Kidney (tissue), 14 donors: ENCODE data around the gene GYS1. TPM values are rescaled to one million over a fixed set of nuclear protein-coding genes. Genes with fewer than 3 reads are reported as not detected.
"Not testable (repeated sequence)": the region's sequence is repeated elsewhere in the genome, so short reads cannot be mapped to it uniquely, and the experiment has no call there.

ENCODE experiments used
- DNase-seq, 5 donors: peaks; one replicate each; pipeline ENCODE4 v3.0.0-alpha.2; 2013 to 2020
- FAIRE-seq: peaks from 2 replicates; lab custom pipeline; 2012; peaks lifted over from hg19 to GRCh38; lab: Jason Lieb, UNC
- H3K27ac ChIP-seq, 2 donors: one replicate each; pipeline ENCODE4 v1.7.0; 2013; ENCODE audit warnings: low read depth in 2 of 2, low read length in 2 of 2, inconsistent platforms in 1 of 2
- H3K27me3 ChIP-seq: one replicate; pipeline ENCODE4 v1.7.1; 2013; ENCODE audit warnings: low read length, inconsistent platforms; ENCODE audit not compliant: control insufficient read depth, insufficient read depth
- H3K36me3 ChIP-seq, 3 donors: one replicate each; pipeline versions ENCODE4 v1.7.0 to v1.7.1; 2013; ENCODE audit warnings: low read length in 3 of 3, control low read depth in 1 of 3, inconsistent platforms in 1 of 3; ENCODE audit not compliant: insufficient read depth in 3 of 3, control insufficient read depth in 2 of 3
- H3K4me1 ChIP-seq, 3 donors: one replicate each; pipeline versions ENCODE4 v1.7.0 to v1.7.1; 2013; ENCODE audit warnings: low read length in 3 of 3, inconsistent platforms in 1 of 3, low read depth in 1 of 3; ENCODE audit not compliant: control insufficient read depth in 2 of 3, insufficient read depth in 2 of 3
- H3K4me3 ChIP-seq, 3 donors: one replicate each; pipeline versions ENCODE4 v1.7.0 to v1.8.1; 2013; ENCODE audit warnings: low read length in 3 of 3, control low read depth in 1 of 3, inconsistent platforms in 1 of 3
- H3K9ac ChIP-seq, 3 donors: one replicate each; pipeline versions ENCODE4 v1.7.0 to v1.7.1; 2013; ENCODE audit warnings: low read length in 3 of 3, control low read depth in 1 of 3, inconsistent platforms in 1 of 3
- H3K9me3 ChIP-seq, 3 donors: one replicate each; pipeline versions ENCODE4 v1.7.0 to v1.7.1; 2013; ENCODE audit warnings: low read length in 3 of 3, control low read depth in 1 of 3, inconsistent platforms in 1 of 3; ENCODE audit not compliant: control insufficient read depth in 2 of 3, insufficient read depth in 1 of 3
- CTCF ChIP-seq: IDR thresholded peaks from 3 replicates; pipeline ENCODE4 v1.5.1; 2012; ENCODE audit warnings: mild to moderate bottlenecking, moderate library complexity, borderline replicate concordance; ENCODE audit not compliant: insufficient read depth; ENCODE audit errors: extremely low read depth
- intact Hi-C: fragments of 100-400 bp; cut with DNase I; formaldehyde crosslinking; loops from one replicate; pipeline ENCODE4 v1.11.1; 2022
- microRNA-seq: library from miRNA; unstranded; fragments of <30 nt; microRNA quantifications from one replicate; pipeline ENCODE4 v1.2.0, GENCODE V29; 2020
- polyA plus RNA-seq: library from polyadenylated mRNA; stranded (reverse); fragments of 350-450 nt; fragmentation: Illumina TruSeq; extraction: RNeasy Lipid Tissue Mini Kit (QIAGEN cat#74804); gene quantifications from one replicate; pipeline ENCODE4 v1.2.3, GENCODE V29; 2014; ENCODE audit warnings: low read depth, low replicate concordance; ENCODE audit not compliant: insufficient read depth
- total RNA-seq: library from RNA; stranded (reverse); fragmentation: NEBNext Ultra II Directional; extraction: Animal tissue kit (Norgen Biotek cat#: 25700); gene quantifications from one replicate; pipeline ENCODE4 v1.2.1, GENCODE V29; 2021
- donor health status: control.
- donor health status: control.
- donor health status: control.
- donor health status: control.
- donor health status: control.
- donor health status: DM: yes; HTN: yes; CAD: no.
- donor health status: Normal renal cell carcinoma (clear cell type).

GYS1 gene
- total and polyA plus RNA-seq, 2 donors from 2014 or later: 23.9 to 41.5 TPM

GRCh38 chr19:48921721-48922500 lies 71.2 kb downstream of the GYS1 start:
- no peak for TF ChIP-seq CTCF
- peaks cover 0 to 13% (median 12%) of the 10 kb centered on the region in 3 donors for H3K36me3 ChIP-seq
- H3K27me3 ChIP-seq: no peaks in the 10 kb centered on the region
- no peak overlapping the region for H3K4me3 ChIP-seq
- no peak for FAIRE-seq
- H3K27ac ChIP-seq: no peak overlapping the region
- DNase-seq: peak in 1 of 5 donors; percentile 59
- H3K9me3 ChIP-seq: no peaks in the 10 kb centered on the region
- no peak overlapping the region for H3K9ac ChIP-seq
- intact Hi-C loops: no loop called here
- H3K4me1 ChIP-seq: no peaks in the 10 kb centered on the region

- TF ChIP-seq CTCF: no peak
- Histone ChIP-seq H3K4me3 (no peak overlapping the region), H3K27ac (no peak overlapping the region), H3K27me3 (no peaks in the 10 kb centered on the region), H3K9ac (no peak overlapping the region), H3K4me1 (no peaks in the 10 kb centered on the region), H3K36me3 (peaks cover 0 to 13% (median 12%) of the 10 kb centered on the region in 3 donors), H3K9me3 (no peaks in the 10 kb centered on the region)
- FAIRE-seq (no peak), DNase-seq (peak in 1 of 5 donors; percentile 59)
- intact Hi-C loops: no loop called here
Observed at GRCh38 chr19:48920949-48921348, 72.2 kb downstream of the GYS1 start.

- DNase-seq, H3K9ac ChIP-seq, H3K27ac ChIP-seq, intact Hi-C loops, H3K4me3 ChIP-seq, H3K9me3 ChIP-seq, FAIRE-seq, H3K27me3 ChIP-seq, H3K4me1 ChIP-seq: not testable (repeated sequence)
- peaks cover 2 to 19% (median 13%) of the 10 kb centered on the region in 3 donors for H3K36me3 ChIP-seq
Observed at GRCh38 chr19:48919271-48919670, 73.8 kb downstream of the GYS1 start.

GRCh38 chr19:48918801-48919247 lies 74.3 kb downstream of the GYS1 start:
- Histone ChIP-seq H3K9ac (no peak overlapping the region), H3K4me3 (no peak overlapping the region), H3K9me3 (no peaks in the 10 kb centered on the region), H3K27ac (no peak overlapping the region), H3K4me1 (no peaks in the 10 kb centered on the region), H3K27me3 (no peaks in the 10 kb centered on the region), H3K36me3 (peaks cover 3 to 20% (median 13%) of the 10 kb centered on the region in 3 donors)
- FAIRE-seq (no peak), DNase-seq (peak in 3 of 5 donors; percentile 39 to 50 (median 46))
- intact Hi-C loops: no loop called here
- no peak for TF ChIP-seq CTCF

Small RNA genes within 50 kb of the gene (microRNA-seq; reads per million reads assigned to microRNA genes)
- gene MIR6798: not detected

Other genes starting within 250 kb of the GYS1 start
- 0.79 TPM for gene IZUMO1, start 246.4 kb downstream of the GYS1 start, total RNA-seq
- not detected for gene IZUMO1, start 246.4 kb downstream of the GYS1 start, polyA plus RNA-seq
- gene FUT1, start 240.7 kb downstream of the GYS1 start, total RNA-seq: 4.3 TPM
- gene FUT1, start 240.7 kb downstream of the GYS1 start, polyA plus RNA-seq: 2.3 TPM
- not detected for gene FGF21, start 237.8 kb downstream of the GYS1 start, total RNA-seq
- gene FGF21, start 237.8 kb downstream of the GYS1 start, polyA plus RNA-seq: not detected
- gene BCAT2, start 182.3 kb downstream of the GYS1 start, total RNA-seq: 55.3 TPM
- 69.4 TPM for gene BCAT2, start 182.3 kb downstream of the GYS1 start, polyA plus RNA-seq
- gene HSD17B14, start 156.8 kb downstream of the GYS1 start, total RNA-seq: 5.2 TPM
- 141 TPM for gene HSD17B14, start 156.8 kb downstream of the GYS1 start, polyA plus RNA-seq
- gene PLEKHA4, start 124.7 kb downstream of the GYS1 start, total RNA-seq: 79.1 TPM
- gene PLEKHA4, start 124.7 kb downstream of the GYS1 start, polyA plus RNA-seq: 22.9 TPM
- gene PPP1R15A, start 120.9 kb downstream of the GYS1 start, total RNA-seq: 45.1 TPM
- gene PPP1R15A, start 120.9 kb downstream of the GYS1 start, polyA plus RNA-seq: 24.7 TPM
- not detected for gene TULP2, start 94.6 kb downstream of the GYS1 start, total RNA-seq
- gene TULP2, start 94.6 kb downstream of the GYS1 start, polyA plus RNA-seq: not detected
- gene NUCB1, start 93.0 kb downstream of the GYS1 start, total RNA-seq: 265 TPM
- gene NUCB1, start 93.0 kb downstream of the GYS1 start, polyA plus RNA-seq: 503 TPM
- 0.60 TPM for gene DHDH, start 59.6 kb downstream of the GYS1 start, total RNA-seq
- gene DHDH, start 59.6 kb downstream of the GYS1 start, polyA plus RNA-seq: 26.3 TPM
- 76.7 TPM for gene BAX, start 38.4 kb downstream of the GYS1 start, total RNA-seq
- 141 TPM for gene BAX, start 38.4 kb downstream of the GYS1 start, polyA plus RNA-seq
- gene FTL, start 28.0 kb downstream of the GYS1 start, total RNA-seq: 1,841 TPM
- 17,016 TPM for gene FTL, start 28.0 kb downstream of the GYS1 start, polyA plus RNA-seq
- gene RUVBL2, start 578 bp upstream of the GYS1 start, total RNA-seq: 57.0 TPM
- 83.6 TPM for gene RUVBL2, start 578 bp upstream of the GYS1 start, polyA plus RNA-seq
- gene LHB, start 23.8 kb upstream of the GYS1 start, total RNA-seq: not detected
- not detected for gene LHB, start 23.8 kb upstream of the GYS1 start, polyA plus RNA-seq
- not detected for gene CGB3, start 31.0 kb upstream of the GYS1 start, total RNA-seq
- not detected for gene CGB3, start 31.0 kb upstream of the GYS1 start, polyA plus RNA-seq
- not detected for gene CGB2, start 38.6 kb upstream of the GYS1 start, total RNA-seq
- gene CGB2, start 38.6 kb upstream of the GYS1 start, polyA plus RNA-seq: not detected
- not detected for gene CGB1, start 43.6 kb upstream of the GYS1 start, total RNA-seq
- not detected for gene CGB1, start 43.6 kb upstream of the GYS1 start, polyA plus RNA-seq
- not detected for gene CGB5, start 50.5 kb upstream of the GYS1 start, total RNA-seq
- gene CGB5, start 50.5 kb upstream of the GYS1 start, polyA plus RNA-seq: not detected
- not detected for gene CGB8, start 55.8 kb upstream of the GYS1 start, total RNA-seq
- not detected for gene CGB8, start 55.8 kb upstream of the GYS1 start, polyA plus RNA-seq
- gene CGB7, start 64.4 kb upstream of the GYS1 start, total RNA-seq: not detected
- not detected for gene CGB7, start 64.4 kb upstream of the GYS1 start, polyA plus RNA-seq
- 0.28 TPM for gene NTF4, start 71.5 kb upstream of the GYS1 start, total RNA-seq
- gene NTF4, start 71.5 kb upstream of the GYS1 start, polyA plus RNA-seq: not detected
- gene KCNA7, start 79.4 kb upstream of the GYS1 start, total RNA-seq: not detected
- not detected for gene KCNA7, start 79.4 kb upstream of the GYS1 start, polyA plus RNA-seq
- 203 TPM for gene SNRNP70, start 92.1 kb upstream of the GYS1 start, total RNA-seq
- gene SNRNP70, start 92.1 kb upstream of the GYS1 start, polyA plus RNA-seq: 144 TPM
- 4.7 TPM for gene LIN7B, start 121.1 kb upstream of the GYS1 start, total RNA-seq
- 9.7 TPM for gene LIN7B, start 121.1 kb upstream of the GYS1 start, polyA plus RNA-seq
- 0.82 TPM for gene C19orf73, start 125.8 kb upstream of the GYS1 start, total RNA-seq
- gene C19orf73, start 125.8 kb upstream of the GYS1 start, polyA plus RNA-seq: 3.9 TPM
- gene PPFIA3, start 126.2 kb upstream of the GYS1 start, total RNA-seq: 7.1 TPM
- 20.0 TPM for gene PPFIA3, start 126.2 kb upstream of the GYS1 start, polyA plus RNA-seq
- 7.0 TPM for gene HRC, start 162.1 kb upstream of the GYS1 start, total RNA-seq
- gene HRC, start 162.1 kb upstream of the GYS1 start, polyA plus RNA-seq: 4.2 TPM
- gene TRPM4, start 164.5 kb upstream of the GYS1 start, total RNA-seq: 89.1 TPM
- 47.6 TPM for gene TRPM4, start 164.5 kb upstream of the GYS1 start, polyA plus RNA-seq